Measurements from ENCODE around the gene REEP5.

DNA sequence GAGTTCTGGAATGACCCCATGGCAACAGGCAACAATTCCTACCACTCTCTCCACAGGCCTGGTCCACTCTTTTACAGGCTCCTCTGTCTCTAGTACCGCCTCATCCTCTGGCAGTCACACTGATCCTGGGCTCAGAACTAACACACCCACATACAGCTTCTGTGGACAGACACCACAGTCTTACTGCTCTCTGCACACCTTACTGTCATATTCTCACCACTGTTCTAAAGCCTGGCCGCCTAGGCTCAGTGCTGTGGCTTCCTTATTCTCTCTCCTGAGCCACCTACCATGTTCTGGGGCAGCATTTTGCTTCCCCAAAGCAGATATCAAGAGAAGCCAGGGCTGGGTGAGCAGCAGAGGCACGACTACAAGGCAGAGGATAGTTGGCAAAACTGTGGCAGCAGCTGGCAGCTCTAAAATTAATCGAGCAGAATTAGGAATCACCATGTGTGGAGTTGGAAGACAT, 14.8 kb downstream of the REEP5 start:
- TF ChIP-seq CEBPB (tag; IDR thresholded peaks at IDR 0.05): no peak
- no peak for TF ChIP-seq JUN (IDR thresholded peaks at IDR 0.05; ENCODE audit: borderline replicate concordance, low read depth, low read length)
- TF ChIP-seq JUN (CRISPR knock-in tag; IDR thresholded peaks at IDR 0.05; ENCODE audit: borderline replicate concordance): no peak
- no peak for TF ChIP-seq FOXK1 (CRISPR knock-in tag; IDR thresholded peaks at IDR 0.05; ENCODE audit: borderline replicate concordance)
- TF ChIP-seq, protein P1, sequence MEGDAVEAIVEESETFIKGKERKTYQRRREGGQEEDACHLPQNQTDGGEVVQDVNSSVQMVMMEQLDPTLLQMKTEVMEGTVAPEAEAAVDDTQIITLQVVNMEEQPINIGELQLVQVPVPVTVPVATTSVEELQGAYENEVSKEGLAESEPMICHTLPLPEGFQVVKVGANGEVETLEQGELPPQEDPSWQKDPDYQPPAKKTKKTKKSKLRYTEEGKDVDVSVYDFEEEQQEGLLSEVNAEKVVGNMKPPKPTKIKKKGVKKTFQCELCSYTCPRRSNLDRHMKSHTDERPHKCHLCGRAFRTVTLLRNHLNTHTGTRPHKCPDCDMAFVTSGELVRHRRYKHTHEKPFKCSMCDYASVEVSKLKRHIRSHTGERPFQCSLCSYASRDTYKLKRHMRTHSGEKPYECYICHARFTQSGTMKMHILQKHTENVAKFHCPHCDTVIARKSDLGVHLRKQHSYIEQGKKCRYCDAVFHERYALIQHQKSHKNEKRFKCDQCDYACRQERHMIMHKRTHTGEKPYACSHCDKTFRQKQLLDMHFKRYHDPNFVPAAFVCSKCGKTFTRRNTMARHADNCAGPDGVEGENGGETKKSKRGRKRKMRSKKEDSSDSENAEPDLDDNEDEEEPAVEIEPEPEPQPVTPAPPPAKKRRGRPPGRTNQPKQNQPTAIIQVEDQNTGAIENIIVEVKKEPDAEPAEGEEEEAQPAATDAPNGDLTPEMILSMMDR (IDR thresholded peaks at IDR 0.05 in 2 of 3, conservative IDR thresholded peaks at IDR 0.05 in 1 of 3; ENCODE audit: insufficient read depth in 2 of 3, low read depth in 1 of 3, low read length in 3 of 3): no peak
- TF ChIP-seq MAFK (IDR thresholded peaks at IDR 0.05; ENCODE audit: low read length): no peak
- no peak for TF ChIP-seq NR2F6 (CRISPR knock-in tag; IDR thresholded peaks at IDR 0.05)
- no peak for TF ChIP-seq KDM1A (IDR thresholded peaks at IDR 0.05)
- TF ChIP-seq CBX2 (IDR thresholded peaks at IDR 0.05; ENCODE audit: insufficient read depth, low read length, poor library complexity, severe bottlenecking): no peak
- TF ChIP-seq YBX1 (IDR thresholded peaks at IDR 0.05): no peak
- TF ChIP-seq, protein P2, sequence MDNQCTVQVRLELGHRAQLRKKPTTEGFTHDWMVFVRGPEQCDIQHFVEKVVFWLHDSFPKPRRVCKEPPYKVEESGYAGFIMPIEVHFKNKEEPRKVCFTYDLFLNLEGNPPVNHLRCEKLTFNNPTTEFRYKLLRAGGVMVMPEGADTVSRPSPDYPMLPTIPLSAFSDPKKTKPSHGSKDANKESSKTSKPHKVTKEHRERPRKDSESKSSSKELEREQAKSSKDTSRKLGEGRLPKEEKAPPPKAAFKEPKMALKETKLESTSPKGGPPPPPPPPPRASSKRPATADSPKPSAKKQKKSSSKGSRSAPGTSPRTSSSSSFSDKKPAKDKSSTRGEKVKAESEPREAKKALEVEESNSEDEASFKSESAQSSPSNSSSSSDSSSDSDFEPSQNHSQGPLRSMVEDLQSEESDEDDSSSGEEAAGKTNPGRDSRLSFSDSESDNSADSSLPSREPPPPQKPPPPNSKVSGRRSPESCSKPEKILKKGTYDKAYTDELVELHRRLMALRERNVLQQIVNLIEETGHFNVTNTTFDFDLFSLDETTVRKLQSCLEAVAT (IDR thresholded peaks at IDR 0.05): no peak
- no peak for TF ChIP-seq TBL1XR1 (IDR thresholded peaks at IDR 0.05; ENCODE audit: low read length in 2 of 2)
- TF ChIP-seq, protein P3, sequence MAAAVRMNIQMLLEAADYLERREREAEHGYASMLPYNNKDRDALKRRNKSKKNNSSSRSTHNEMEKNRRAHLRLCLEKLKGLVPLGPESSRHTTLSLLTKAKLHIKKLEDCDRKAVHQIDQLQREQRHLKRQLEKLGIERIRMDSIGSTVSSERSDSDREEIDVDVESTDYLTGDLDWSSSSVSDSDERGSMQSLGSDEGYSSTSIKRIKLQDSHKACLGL (CRISPR knock-in tag; IDR thresholded peaks at IDR 0.05; ENCODE audit: borderline replicate concordance, poor library complexity, severe bottlenecking): no peak
